Measurements from ENCODE around the gene SLC66A2. TPM values are rescaled to one million over a fixed set of nuclear protein-coding genes. Genes with fewer than 3 reads are reported as not detected.
A peak's percentile ranks its signal among the peaks of the same experiment; 100 is the strongest.

Gene SLC66A2
- total RNA-seq, 2 donors from 2014 or later: 35.1 to 40.1 TPM

DNA sequence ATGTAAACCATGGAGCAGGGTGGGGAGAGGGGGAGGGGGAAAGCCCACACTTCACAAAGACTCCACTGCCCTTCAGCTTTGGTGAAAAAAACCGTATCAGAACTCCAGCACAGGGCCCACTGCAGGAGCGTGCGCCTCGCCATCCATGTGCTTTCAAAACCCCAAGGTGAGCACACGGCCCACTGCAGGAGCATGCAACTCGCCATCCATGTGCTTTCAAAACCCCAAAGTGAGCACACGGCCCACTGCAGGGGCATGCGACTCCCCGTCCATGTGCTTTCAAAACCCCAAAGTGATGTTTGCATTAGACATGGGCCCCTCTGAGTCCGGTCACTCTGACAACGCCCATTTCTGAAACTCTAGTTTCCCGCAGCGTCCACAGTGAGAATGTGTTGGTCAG, 29.1 kb upstream of the SLC66A2 start:
- H3K4me1 Mint-ChIP-seq (ENCODE audit: low read depth): peaks cover 64% of the 10 kb centered on the region
- peaks cover 5 to 13% of the 10 kb centered on the region in 2 donors for H3K36me3 Mint-ChIP-seq (ENCODE audit: insufficient read depth in 2 of 2)

DNA sequence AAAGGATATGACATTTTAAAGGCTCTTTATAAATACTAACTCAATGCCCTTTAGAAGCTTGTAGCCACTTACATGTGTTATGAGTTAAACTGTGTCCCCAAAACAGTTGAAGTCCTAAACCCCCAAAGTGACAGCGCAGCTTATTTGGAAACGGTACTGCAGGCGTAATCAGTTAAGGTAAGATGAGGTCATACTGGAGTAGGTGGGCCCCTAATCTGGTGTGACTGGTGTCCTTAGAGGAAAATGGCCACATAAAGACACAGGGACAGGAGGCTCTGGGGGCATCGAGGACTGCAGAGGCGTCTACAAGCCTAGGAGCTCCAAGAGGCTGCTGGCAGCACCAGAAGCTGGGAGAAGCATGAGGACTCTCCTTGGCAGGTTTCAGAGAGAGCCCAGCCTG, 28.4 kb upstream of the SLC66A2 start:
- DNase-seq (no peak), ATAC-seq (replicated peaks in 1 of 2) (no peak)
- Mint-ChIP-seq H3K36me3 (ENCODE audit: insufficient read depth in 2 of 2) (peaks cover 2 to 12% of the 10 kb centered on the region in 2 donors), H3K4me3 (no peak overlapping the region), H3K27me3 (ENCODE audit: low read depth) (no peaks in the 10 kb centered on the region), H3K9me3 (no peaks in the 10 kb centered on the region), H3K4me1 (ENCODE audit: low read depth) (peaks cover 57% of the 10 kb centered on the region), H3K27ac (peak overlapping the region; percentile 92)

More for the DNA sequence above, 29.1 kb upstream of the SLC66A2 start:
- DNase-seq (no peak), ATAC-seq (replicated peaks in 1 of 2) (no peak)
- H3K27me3 Mint-ChIP-seq (ENCODE audit: low read depth): no peaks in the 10 kb centered on the region
- H3K4me3 Mint-ChIP-seq: no peak overlapping the region
- H3K9me3 Mint-ChIP-seq: no peaks in the 10 kb centered on the region
- H3K27ac Mint-ChIP-seq: no peak overlapping the region

DNA sequence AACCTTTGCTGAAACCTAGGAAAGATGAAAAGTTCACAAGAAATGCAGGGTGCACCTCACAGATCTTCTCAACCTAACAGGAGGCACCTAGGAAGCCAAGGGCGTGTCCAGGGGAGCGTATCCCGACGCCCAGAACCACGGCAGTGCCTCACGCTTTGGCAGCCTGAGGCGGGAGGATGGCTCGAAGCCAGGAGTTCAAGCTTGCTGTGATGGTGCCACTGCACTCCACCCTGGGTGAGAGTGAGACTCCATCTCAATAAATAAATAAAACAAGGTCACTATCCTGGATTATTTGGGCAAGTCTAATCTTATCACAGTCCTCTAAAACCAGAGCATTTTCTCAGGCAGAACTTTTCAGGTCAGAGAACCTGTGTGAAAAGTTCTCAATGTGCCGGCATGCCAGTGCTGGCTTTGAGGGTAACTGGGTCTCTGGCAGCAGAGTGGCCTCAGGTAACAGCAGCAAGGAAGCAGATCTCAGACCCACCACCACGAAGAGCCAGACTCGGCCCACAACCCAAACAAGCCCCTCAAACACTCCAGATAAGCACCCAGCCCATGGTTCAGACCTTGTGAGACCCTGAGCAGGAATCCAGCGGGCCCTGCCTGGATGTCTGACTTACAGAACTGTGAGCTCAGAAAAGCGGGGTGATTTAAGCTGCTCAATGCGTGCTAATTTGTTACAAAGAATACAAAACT, 24.7 kb upstream of the SLC66A2 start:
- Mint-ChIP-seq H3K27ac (no peak overlapping the region), H3K36me3 (ENCODE audit: insufficient read depth in 2 of 2) (peaks cover 3 to 19% of the 10 kb centered on the region in 2 donors)

DNA sequence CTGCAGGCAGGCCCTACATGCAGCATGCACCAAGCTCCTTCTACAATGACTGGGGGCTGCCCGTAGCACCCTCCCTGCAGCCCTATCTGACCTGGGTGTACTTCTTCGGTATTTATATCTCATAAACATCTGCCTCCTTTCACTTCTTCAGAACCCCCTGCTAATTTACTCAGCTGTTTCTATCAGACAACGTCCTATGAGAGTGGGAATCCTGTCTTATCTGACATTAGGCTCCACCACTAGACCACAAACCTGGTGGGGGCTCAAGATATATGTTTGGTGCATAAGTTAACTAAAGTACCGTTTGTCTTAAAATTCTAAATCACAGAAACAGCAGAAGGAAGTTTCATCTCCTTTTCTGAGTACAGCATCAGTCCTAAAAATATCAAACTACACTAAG, 23.6 kb upstream of the SLC66A2 start:
- peaks cover 3 to 23% of the 10 kb centered on the region in 2 donors for H3K36me3 Mint-ChIP-seq (ENCODE audit: insufficient read depth in 2 of 2)

More for the DNA sequence above, 24.7 kb upstream of the SLC66A2 start:
- Mint-ChIP-seq H3K4me3 (no peak overlapping the region), H3K4me1 (ENCODE audit: low read depth) (peaks cover 28% of the 10 kb centered on the region), H3K27me3 (ENCODE audit: low read depth) (no peaks in the 10 kb centered on the region), H3K9me3 (no peaks in the 10 kb centered on the region)
- ATAC-seq (replicated peaks in 1 of 2) (no peak), DNase-seq (no peak)

DNA sequence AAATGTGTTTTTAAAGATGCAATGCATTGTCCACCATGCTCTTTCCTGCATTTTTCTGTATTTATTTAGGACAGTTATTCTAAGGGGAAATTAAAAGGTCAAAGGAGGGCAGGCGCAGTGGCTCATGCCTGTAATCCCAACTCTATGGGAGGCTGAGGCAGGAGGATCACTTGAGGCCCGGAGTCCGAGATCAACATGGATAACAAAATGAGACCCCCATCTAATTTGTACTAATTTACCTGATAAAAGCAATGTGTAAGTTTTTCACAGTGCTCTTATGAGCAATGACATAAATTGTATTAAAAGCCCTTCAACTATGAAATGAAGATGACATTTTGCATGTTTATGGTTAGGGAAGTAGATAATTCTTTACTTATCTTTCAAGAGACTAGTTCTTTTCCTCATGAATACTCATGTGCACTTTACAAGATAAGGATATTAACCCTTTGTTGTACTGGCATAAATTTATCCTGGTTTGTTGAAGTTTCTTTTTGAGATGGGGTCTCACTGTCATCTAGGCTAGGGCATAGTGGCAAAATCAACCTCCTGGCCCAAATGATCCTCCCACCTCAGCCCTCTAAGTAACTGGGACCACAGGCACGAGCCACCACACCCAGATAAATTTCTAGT, 22.7 kb upstream of the SLC66A2 start:
- ATAC-seq (replicated peaks in 1 of 2) (no peak), DNase-seq (no peak)
- Mint-ChIP-seq H3K36me3 (ENCODE audit: insufficient read depth in 2 of 2) (peaks cover 6 to 23% of the 10 kb centered on the region in 2 donors), H3K27me3 (ENCODE audit: low read depth) (no peaks in the 10 kb centered on the region), H3K9me3 (no peaks in the 10 kb centered on the region), H3K4me1 (ENCODE audit: low read depth) (peaks cover 13% of the 10 kb centered on the region), H3K4me3 (no peak overlapping the region), H3K27ac (no peak overlapping the region)

More for the DNA sequence above, 23.6 kb upstream of the SLC66A2 start:
- ATAC-seq (replicated peaks in 1 of 2): no peak
- Mint-ChIP-seq H3K27ac (no peak overlapping the region), H3K4me1 (ENCODE audit: low read depth) (peaks cover 22% of the 10 kb centered on the region), H3K4me3 (no peak overlapping the region), H3K27me3 (ENCODE audit: low read depth) (no peaks in the 10 kb centered on the region), H3K9me3 (no peaks in the 10 kb centered on the region)
- DNase-seq: no peak

DNA sequence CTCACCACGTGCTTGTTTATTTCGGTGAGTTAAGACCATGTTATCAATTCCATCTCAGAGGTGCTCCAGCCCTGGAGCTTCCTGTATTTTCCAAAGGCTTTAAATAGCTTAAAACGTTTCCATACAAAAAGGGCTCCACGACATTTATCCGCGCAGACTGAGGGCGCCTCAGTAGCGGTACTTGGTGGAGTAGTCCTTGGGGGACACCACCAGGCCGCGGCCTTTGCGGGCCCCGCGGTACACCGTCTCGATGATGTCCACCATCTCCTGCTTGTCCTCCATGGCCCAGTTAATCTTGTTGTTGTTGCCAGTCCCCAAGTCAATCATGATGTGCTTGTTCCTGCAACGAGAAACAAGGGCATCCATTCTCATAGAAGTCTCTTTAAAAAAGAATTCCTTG, 22.1 kb upstream of the SLC66A2 start:
- DNase-seq (no peak), ATAC-seq (replicated peaks in 1 of 2) (no peak)
- H3K36me3 Mint-ChIP-seq (ENCODE audit: insufficient read depth in 2 of 2): peaks cover 6 to 23% of the 10 kb centered on the region in 2 donors
- H3K4me1 Mint-ChIP-seq (ENCODE audit: low read depth): peaks cover 12% of the 10 kb centered on the region
- H3K27ac Mint-ChIP-seq: no peak overlapping the region
- no peaks in the 10 kb centered on the region for H3K27me3 Mint-ChIP-seq (ENCODE audit: low read depth)
- H3K4me3 Mint-ChIP-seq: no peak overlapping the region
- H3K9me3 Mint-ChIP-seq: no peaks in the 10 kb centered on the region

DNA sequence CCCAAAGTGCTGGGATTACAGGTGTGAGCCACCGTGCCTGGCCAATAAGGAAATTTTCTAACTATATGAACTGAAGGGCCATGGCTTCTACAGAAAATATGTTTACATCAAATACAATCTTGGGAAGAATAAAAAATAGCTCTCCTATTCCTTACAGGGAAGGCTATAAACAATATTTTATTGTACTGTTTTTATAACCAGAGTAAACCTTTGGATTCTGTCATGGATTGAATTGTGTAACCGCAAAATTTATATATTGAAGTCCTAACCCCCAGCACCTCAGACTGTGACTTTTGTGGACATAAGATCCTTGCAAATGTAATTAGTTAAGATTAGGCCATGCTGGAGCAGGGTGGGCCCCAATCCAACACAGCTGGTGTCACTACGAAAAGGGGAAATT, 21.3 kb upstream of the SLC66A2 start:
- Mint-ChIP-seq H3K4me3 (no peak overlapping the region), H3K36me3 (ENCODE audit: insufficient read depth in 2 of 2) (peaks cover 6 to 23% of the 10 kb centered on the region in 2 donors), H3K27ac (no peak overlapping the region), H3K9me3 (no peaks in the 10 kb centered on the region), H3K4me1 (ENCODE audit: low read depth) (peaks cover 5% of the 10 kb centered on the region), H3K27me3 (ENCODE audit: low read depth) (no peaks in the 10 kb centered on the region)
- DNase-seq (no peak), ATAC-seq (replicated peaks in 1 of 2) (no peak)

DNA sequence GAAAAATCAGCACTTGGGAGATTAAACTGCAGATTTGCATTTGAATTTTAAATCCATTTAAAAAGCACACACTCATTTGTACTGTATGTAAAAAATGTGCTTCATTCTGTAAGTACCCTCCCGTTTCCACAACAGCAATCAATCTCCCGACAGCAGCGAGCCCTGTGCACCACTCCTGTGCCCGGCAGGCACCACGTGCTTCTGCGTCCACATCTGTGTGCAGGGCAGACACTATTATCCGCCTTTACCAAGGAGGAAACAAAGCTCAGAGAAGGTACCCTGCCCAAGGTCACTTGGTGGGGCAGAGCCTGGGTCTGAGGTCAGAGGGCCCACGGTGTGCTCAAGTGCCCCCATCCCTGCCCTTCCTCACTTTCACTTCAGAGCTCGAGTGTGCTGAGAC, 20.5 kb upstream of the SLC66A2 start:
- ATAC-seq (replicated peaks in 1 of 2): no peak
- H3K27ac Mint-ChIP-seq: no peak overlapping the region
- no peaks in the 10 kb centered on the region for H3K9me3 Mint-ChIP-seq
- no peaks in the 10 kb centered on the region for H3K27me3 Mint-ChIP-seq (ENCODE audit: low read depth)
- H3K4me3 Mint-ChIP-seq: no peak overlapping the region
- DNase-seq: no peak
- H3K36me3 Mint-ChIP-seq (ENCODE audit: insufficient read depth in 2 of 2): peaks cover 6 to 23% of the 10 kb centered on the region in 2 donors
- H3K4me1 Mint-ChIP-seq (ENCODE audit: low read depth): peaks cover 10% of the 10 kb centered on the region

DNA sequence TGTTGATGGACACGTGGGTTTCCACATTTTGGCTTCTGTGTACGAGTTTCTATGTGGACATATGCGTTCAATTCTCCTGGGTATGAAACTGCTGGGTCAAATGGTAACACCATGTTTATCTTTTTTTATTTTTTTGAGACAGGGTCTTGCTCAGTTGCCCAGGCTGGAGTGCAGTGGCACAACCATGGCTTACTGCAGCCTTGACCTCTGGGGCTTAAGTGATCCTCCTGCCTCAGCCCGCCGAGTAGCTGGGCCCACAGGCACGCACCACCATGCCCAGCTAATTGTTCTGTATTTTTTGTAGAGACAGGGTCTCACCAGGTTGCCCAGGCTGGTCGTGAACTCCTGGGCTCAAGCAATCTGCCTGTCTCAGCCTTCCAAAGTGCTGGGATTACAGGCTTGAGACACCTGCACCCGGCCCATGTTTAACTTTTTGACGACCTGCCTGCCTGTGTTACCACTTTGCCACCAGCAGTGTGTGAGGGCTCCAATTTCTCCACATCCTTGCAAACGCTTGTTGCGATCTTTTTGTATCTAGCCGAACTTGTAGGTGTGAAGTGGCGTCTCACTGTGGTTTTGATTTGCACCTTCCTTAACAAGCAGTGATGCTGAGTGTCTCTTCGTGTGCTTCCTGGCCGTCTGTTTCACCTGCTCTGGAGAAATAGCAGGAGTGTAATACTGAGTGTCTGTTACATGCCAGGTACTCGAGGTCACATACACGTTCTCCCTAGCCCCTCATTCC, 19.9 kb upstream of the SLC66A2 start:
- H3K27me3 Mint-ChIP-seq (ENCODE audit: low read depth): no peaks in the 10 kb centered on the region
- ATAC-seq (replicated peaks in 1 of 2) (no peak), DNase-seq (no peak)
- peaks cover 6 to 23% of the 10 kb centered on the region in 2 donors for H3K36me3 Mint-ChIP-seq (ENCODE audit: insufficient read depth in 2 of 2)
- no peaks in the 10 kb centered on the region for H3K9me3 Mint-ChIP-seq
- no peak overlapping the region for H3K4me3 Mint-ChIP-seq
- peaks cover 10% of the 10 kb centered on the region for H3K4me1 Mint-ChIP-seq (ENCODE audit: low read depth)
- H3K27ac Mint-ChIP-seq: no peak overlapping the region

DNA sequence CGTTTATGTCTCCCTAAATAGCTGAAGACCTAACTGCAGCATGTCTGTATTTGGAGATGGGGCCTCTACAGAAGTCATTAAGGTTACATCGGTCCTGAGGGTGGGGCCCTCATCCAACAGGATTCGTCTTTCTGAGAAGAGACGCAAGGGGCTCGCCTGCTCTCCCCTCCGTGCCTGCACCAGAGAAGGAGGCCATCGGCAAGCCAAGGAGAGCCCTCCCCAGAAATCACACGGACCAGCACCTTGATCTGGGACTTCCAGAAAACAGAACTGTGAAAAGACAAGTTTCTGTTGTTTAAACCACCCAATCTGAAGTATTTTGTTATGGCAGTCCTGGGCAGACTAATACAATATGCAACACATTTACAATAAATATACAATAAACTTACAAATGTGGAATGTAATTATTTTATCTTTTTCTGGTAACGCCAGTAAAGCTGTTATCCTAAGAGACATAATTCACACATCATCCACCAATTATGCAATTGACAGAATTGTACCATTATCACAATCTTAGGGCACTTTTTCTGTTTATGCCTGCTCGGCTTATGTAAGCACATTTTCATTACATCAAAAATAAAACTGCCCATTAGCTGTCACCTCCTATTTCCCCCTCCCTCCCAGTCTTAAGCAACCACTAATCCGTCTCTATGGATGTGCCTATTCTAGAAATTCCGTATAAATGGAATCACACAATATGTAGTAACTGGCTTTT, 19.1 kb upstream of the SLC66A2 start:
- no peaks in the 10 kb centered on the region for H3K9me3 Mint-ChIP-seq
- no peak for DNase-seq
- no peaks in the 10 kb centered on the region for H3K27me3 Mint-ChIP-seq (ENCODE audit: low read depth)
- no peak overlapping the region for H3K27ac Mint-ChIP-seq
- H3K4me1 Mint-ChIP-seq (ENCODE audit: low read depth): peaks cover 12% of the 10 kb centered on the region
- no peak for ATAC-seq (replicated peaks in 1 of 2)
- H3K36me3 Mint-ChIP-seq (ENCODE audit: insufficient read depth in 2 of 2): peaks cover 6 to 18% of the 10 kb centered on the region in 2 donors
- no peak overlapping the region for H3K4me3 Mint-ChIP-seq

DNA sequence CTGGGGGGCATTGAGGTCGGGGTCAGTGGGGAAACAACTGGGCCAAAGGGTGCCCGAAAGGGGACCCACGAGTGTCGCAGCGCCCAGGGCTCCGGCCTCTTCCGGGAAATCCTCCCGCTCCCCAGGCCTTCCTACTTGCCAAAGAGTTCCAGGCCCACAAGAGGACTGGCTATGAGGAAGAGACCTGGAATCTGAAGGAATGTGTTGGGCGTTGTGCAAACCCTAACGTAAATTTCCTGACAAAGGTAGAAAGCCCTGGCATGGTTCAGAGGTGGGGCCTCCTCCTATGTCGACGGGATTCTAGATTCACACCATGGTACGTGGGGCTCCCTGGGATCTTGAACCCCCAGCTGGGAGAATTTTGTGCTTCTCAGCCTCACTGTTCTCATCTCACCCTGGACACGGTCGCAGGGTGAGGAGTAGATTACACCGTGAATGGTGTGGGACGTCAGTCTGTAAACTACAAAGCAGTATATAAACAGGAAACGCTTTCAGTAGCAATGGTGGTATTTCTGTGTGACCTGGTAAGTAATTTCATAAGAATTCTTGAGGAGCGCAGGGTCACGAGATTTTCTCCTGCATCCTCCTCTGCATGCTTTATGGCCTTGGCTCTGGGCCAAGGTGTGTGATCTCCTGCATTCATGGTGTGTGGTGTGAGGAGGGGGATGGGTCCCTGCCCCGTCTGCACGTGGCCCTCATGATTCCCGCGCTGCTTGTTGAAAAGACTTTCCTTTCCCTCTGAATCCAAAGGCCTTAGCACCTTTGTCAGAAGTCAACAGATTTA, 13.9 kb upstream of the SLC66A2 start:
- H3K27ac Mint-ChIP-seq: peak overlapping the region; percentile 63
- H3K4me1 Mint-ChIP-seq (ENCODE audit: low read depth): peaks cover 46% of the 10 kb centered on the region
- ATAC-seq (replicated peaks in 1 of 2) (no peak), DNase-seq (no peak)
- no peaks in the 10 kb centered on the region for H3K9me3 Mint-ChIP-seq
- peak overlapping the region; percentile 79 to 81 for H3K4me3 Mint-ChIP-seq
- H3K27me3 Mint-ChIP-seq (ENCODE audit: low read depth): no peaks in the 10 kb centered on the region
- peaks cover 0 to 3% of the 10 kb centered on the region in 2 donors for H3K36me3 Mint-ChIP-seq (ENCODE audit: insufficient read depth in 2 of 2)

DNA sequence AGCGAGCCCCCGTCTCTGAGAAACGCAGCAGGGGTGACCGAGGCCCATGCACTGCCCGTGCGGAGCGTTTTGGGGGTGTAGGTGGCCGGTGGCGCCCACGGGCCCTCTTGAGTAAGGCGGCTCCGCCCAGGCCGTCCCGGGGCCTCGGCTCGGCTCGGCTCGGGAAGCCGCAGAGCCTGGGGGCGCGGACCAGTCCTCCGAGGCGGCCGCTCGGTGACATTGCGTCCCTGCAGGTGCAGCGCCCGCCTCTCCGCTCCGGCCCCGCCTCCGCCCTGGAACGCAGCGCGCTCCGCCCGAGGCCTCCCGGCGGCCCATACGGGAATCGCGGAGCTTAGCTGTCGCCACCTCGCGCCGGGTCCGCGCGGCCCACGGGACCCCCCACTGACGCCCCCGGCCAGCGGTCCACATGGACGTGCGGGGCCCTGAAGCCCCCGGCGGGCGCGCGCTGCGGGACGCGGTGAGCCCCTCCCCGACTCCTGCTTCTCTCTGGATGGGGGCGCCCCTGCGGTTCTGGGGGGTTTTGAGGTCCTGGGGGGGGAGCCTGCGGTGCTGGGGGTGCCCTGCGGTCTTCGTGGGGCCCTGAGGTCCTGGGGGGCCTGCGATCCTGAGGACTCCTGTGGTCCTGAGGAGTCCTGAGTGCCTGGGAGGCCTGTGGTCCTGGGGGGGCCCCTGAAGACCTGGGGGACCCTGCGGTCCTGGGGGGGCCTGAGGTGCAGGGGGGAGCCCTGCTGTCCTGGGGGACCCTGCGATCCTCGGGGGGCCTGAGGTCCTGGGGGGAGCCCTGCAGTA, 13.1 kb upstream of the SLC66A2 start, which contains the start of gene HSBP1L1:
Gene HSBP1L1, plus strand, starts transcription at position 314 of the 789 bp plus-strand sequence. Its CDS starts 93 bp downstream, at position 407.
- peak within 1 kb of the TSS; percentile 79 to 84 for H3K4me3 Mint-ChIP-seq
- H3K36me3 Mint-ChIP-seq (ENCODE audit: insufficient read depth in 2 of 2): peaks cover 0 to under 1% of the 10 kb centered on the region in 2 donors
- H3K27me3 Mint-ChIP-seq (ENCODE audit: low read depth): no peaks in the 10 kb centered on the region

More for the DNA sequence above, 13.1 kb upstream of the SLC66A2 start, which contains the start of gene HSBP1L1:
- ATAC-seq (replicated peaks in 1 of 2): peak; percentile 60 to 64
- no peaks in the 10 kb centered on the region for H3K9me3 Mint-ChIP-seq
- H3K27ac Mint-ChIP-seq: peak within 1 kb of the TSS; percentile 77
- peaks cover 54% of the 10 kb centered on the region for H3K4me1 Mint-ChIP-seq (ENCODE audit: low read depth)
- peak; percentile 71 to 75 for DNase-seq
